PC-9 (cell line): ENCODE measurements around the gene MTERF2. TPM values are rescaled to one million over a fixed set of nuclear protein-coding genes. Genes with fewer than 3 reads are reported as not detected.

Source experiments
- BruUV-seq: library from RNA; stranded (reverse); fragments of 400-500 nt; replicated peaks from 2 replicates; lab custom pipeline; 2021; lab: Mats Ljungman, UMichigan
- CTCF ChIA-PET: fragments of 300-600 bp; sonication (Branson Sonifier 250); formaldehyde crosslinking; loops from one replicate; lab custom pipeline; 2022; ENCODE audit warnings: antibody characterized with exemption; lab: Charles Lee
- POLR2A ChIA-PET: fragments of 300-600 bp; sonication (Branson Sonifier 250); formaldehyde crosslinking; loops from one replicate; lab custom pipeline; 2022; ENCODE audit warnings: antibody characterized with exemption; ENCODE audit not compliant: unreplicated experiment; lab: Charles Lee
- DNase-seq, 2 experiments: peaks; one replicate each; pipeline versions ENCODE4 v3.0.0 to v3.0.0-alpha.2; 2015 to 2022; ENCODE audit warnings: mixed read lengths in 1 of 2
- H2AFZ ChIP-seq: fragments of 200-600 bp; sonication (generic); 2 replicates; pipeline ENCODE4 v1.8.1; 2017; ENCODE audit warnings: antibody characterized with exemption
- H3F3A ChIP-seq: fragments of 200-600 bp; sonication (generic); 2 replicates; pipeline ENCODE4 v1.8.1; 2017; ENCODE audit warnings: antibody characterized with exemption, mild to moderate bottlenecking, low read depth; ENCODE audit not compliant: insufficient read depth
- H3K27ac ChIP-seq: fragments of 200-600 bp; sonication (generic); 2 replicates; pipeline ENCODE4 v1.6.1; 2016; ENCODE audit warnings: mixed run types
- H3K27me3 ChIP-seq: fragments of 200-600 bp; sonication (generic); 2 replicates; pipeline ENCODE4 v1.6.1; 2016; ENCODE audit warnings: low read depth, mixed run types; ENCODE audit not compliant: insufficient read depth
- H3K36me3 ChIP-seq: fragments of 200-600 bp; sonication (generic); 2 replicates; pipeline ENCODE4 v1.6.1; 2016; ENCODE audit warnings: low read depth, mixed run types
- H3K4me1 ChIP-seq: fragments of 200-600 bp; sonication (generic); replicated peaks from 2 replicates; pipeline ENCODE4 v1.6.1; 2016; ENCODE audit warnings: mixed run types; ENCODE audit not compliant: insufficient read depth
- H3K4me2 ChIP-seq: fragments of 200-600 bp; sonication (generic); 2 replicates; pipeline ENCODE4 v1.6.1; 2017; ENCODE audit warnings: mixed run types
- H3K4me3 ChIP-seq: fragments of 200-600 bp; sonication (generic); 2 replicates; pipeline ENCODE4 v1.6.1; 2016; ENCODE audit warnings: mixed run types
- H3K79me2 ChIP-seq: fragments of 200-600 bp; sonication (generic); 2 replicates; pipeline ENCODE4 v1.6.1; 2017; ENCODE audit warnings: low read depth, mixed run types
- H3K9me2 ChIP-seq: fragments of 200-600 bp; sonication (generic); 2 replicates; pipeline ENCODE4 v1.8.1; 2017; ENCODE audit warnings: mild to moderate bottlenecking; ENCODE audit not compliant: insufficient read depth
- H3K9me3 ChIP-seq: fragments of 200-600 bp; sonication (generic); 2 replicates; pipeline ENCODE4 v1.8.1; 2016; ENCODE audit warnings: low read depth; ENCODE audit not compliant: insufficient read depth
- H4K20me1 ChIP-seq: fragments of 200-600 bp; sonication (generic); 2 replicates; pipeline ENCODE4 v1.8.1; 2017; ENCODE audit not compliant: insufficient read depth
- EZH2 ChIP-seq: fragments of 200-600 bp; sonication (generic); IDR thresholded peaks from 2 replicates; pipeline ENCODE4 v1.8.0; 2017; ENCODE audit warnings: antibody characterized with exemption, low read depth
- intact Hi-C: fragments of 100-400 bp; cut with micrococcal nuclease; formaldehyde crosslinking; loops from one replicate; pipeline ENCODE4 v1.10.0; 2022; ENCODE audit not compliant: unreplicated experiment
- total RNA-seq: library from RNA; stranded (reverse); gene quantifications from 2 replicates; pipeline ENCODE4 v1.2.3, GENCODE V29; 2021
- TF ChIP-seq, protein P1 (sequence below): fragments of 200-600 bp; sonication (generic); conservative IDR thresholded peaks from 2 replicates; pipeline ENCODE4 v1.6.1; 2017; ENCODE audit warnings: mixed run types, antibody characterized with exemption, mild to moderate bottlenecking, moderate library complexity

The MTERF2 gene
- total RNA-seq, 1 experiment from 2014 or later: 8.2 TPM

- Histone ChIP-seq H2AFZ (no peak overlapping the region), H3K4me3 (peak overlapping the region; percentile 74; the same call in 1 of the 2 replicates), H4K20me1 (no peaks in the 10 kb centered on the region), H3K27me3 (no peaks in the 10 kb centered on the region), H3K36me3 (no peaks in the 10 kb centered on the region), H3K79me2 (no peaks in the 10 kb centered on the region), H3K9me3 (no peaks in the 10 kb centered on the region), H3F3A (no peaks in the 10 kb centered on the region), H3K4me1 (peaks cover 12% of the 10 kb centered on the region), H3K9me2 (no peaks in the 10 kb centered on the region), H3K4me2 (peak overlapping the region; percentile 87; the same call in 1 of the 2 replicates), H3K27ac (no peak overlapping the region)
- intact Hi-C loops: loop anchor here (10.0 kb wide), 1 partner anchor 109 kb away; the partner anchor contains the start of gene CRY1
- no TSS peak for BruUV-seq
- ChIA-PET CTCF (no interaction called here), POLR2A (no interaction called here)
- TF ChIP-seq EZH2: no peak
- TF ChIP-seq, protein P1, sequence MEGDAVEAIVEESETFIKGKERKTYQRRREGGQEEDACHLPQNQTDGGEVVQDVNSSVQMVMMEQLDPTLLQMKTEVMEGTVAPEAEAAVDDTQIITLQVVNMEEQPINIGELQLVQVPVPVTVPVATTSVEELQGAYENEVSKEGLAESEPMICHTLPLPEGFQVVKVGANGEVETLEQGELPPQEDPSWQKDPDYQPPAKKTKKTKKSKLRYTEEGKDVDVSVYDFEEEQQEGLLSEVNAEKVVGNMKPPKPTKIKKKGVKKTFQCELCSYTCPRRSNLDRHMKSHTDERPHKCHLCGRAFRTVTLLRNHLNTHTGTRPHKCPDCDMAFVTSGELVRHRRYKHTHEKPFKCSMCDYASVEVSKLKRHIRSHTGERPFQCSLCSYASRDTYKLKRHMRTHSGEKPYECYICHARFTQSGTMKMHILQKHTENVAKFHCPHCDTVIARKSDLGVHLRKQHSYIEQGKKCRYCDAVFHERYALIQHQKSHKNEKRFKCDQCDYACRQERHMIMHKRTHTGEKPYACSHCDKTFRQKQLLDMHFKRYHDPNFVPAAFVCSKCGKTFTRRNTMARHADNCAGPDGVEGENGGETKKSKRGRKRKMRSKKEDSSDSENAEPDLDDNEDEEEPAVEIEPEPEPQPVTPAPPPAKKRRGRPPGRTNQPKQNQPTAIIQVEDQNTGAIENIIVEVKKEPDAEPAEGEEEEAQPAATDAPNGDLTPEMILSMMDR: no peak
- no peak for DNase-seq
Measured at GRCh38 chr12:106985479-106985878, 1.5 kb downstream of the MTERF2 start.

DNA sequence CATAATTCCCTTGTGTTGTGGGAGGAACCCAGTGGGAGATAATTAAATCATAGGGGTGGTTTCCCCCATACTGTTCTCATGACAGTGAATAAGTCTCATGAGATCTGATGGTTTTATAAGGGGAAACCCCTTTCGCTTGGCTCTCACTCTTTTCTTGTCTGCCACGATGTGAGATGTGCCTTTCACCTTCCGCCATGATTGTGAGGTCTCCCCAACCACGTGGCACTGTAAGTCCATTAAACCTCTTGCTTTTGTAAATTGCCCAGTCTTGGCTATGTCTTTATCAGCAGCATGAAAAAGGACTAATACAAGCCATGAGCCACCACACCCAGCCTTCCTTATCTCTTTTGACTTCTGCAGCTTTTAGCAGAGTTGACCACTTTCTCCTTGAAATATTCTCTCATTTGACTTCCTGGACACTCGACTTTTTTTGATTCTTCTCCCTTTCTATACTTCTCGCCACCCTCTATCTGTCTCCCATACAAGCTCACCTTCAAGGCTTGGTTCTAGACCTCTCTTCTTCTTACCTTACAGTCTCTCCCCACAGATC lies 2.3 kb downstream of the MTERF2 start:
- no peaks in the 10 kb centered on the region for H3K9me2 ChIP-seq
- no peak overlapping the region for H3K4me2 ChIP-seq
- H3F3A ChIP-seq: no peaks in the 10 kb centered on the region
- no peak overlapping the region for H3K4me3 ChIP-seq
- H3K9me3 ChIP-seq: no peaks in the 10 kb centered on the region
- intact Hi-C loops: loop anchor here (10.0 kb wide), 1 partner anchor 110 kb away; the partner anchor contains the start of gene CRY1
- TF ChIP-seq, protein P1: no peak
- TF ChIP-seq EZH2: no peak
- ChIA-PET CTCF (no interaction called here), POLR2A (no interaction called here)
- no peak overlapping the region for H3K27ac ChIP-seq
- DNase-seq: no peak
- no TSS peak for BruUV-seq
- no peak overlapping the region for H2AFZ ChIP-seq
- H3K36me3 ChIP-seq: no peaks in the 10 kb centered on the region
- H3K79me2 ChIP-seq: no peaks in the 10 kb centered on the region
- no peaks in the 10 kb centered on the region for H3K27me3 ChIP-seq
- H3K4me1 ChIP-seq: peaks cover 12% of the 10 kb centered on the region
- H4K20me1 ChIP-seq: no peaks in the 10 kb centered on the region

GRCh38 chr12:106982229-106982628 lies 4.7 kb downstream of the MTERF2 start:
- Histone ChIP-seq H3F3A (no peaks in the 10 kb centered on the region), H3K4me2 (no peak overlapping the region), H3K9me3 (no peaks in the 10 kb centered on the region), H3K4me3 (no peak overlapping the region), H4K20me1 (no peaks in the 10 kb centered on the region), H3K4me1 (peaks cover 7% of the 10 kb centered on the region), H2AFZ (no peak overlapping the region), H3K27ac (no peak overlapping the region), H3K27me3 (no peaks in the 10 kb centered on the region), H3K9me2 (no peaks in the 10 kb centered on the region), H3K79me2 (no peaks in the 10 kb centered on the region), H3K36me3 (no peaks in the 10 kb centered on the region)
- intact Hi-C loops: loop anchor here (10.0 kb wide), 1 partner anchor 113 kb away; the partner anchor contains the start of gene CRY1
- ChIA-PET POLR2A (no interaction called here), CTCF (no interaction called here)
- TF ChIP-seq EZH2: no peak
- TF ChIP-seq, protein P1: no peak
- BruUV-seq: no TSS peak
- DNase-seq: no peak
